Sigmoid colon (tissue), 3 donors: ENCODE results near the gene RPL3.

Experiments used
- POLR2A ChIP-seq, 2 donors: fragments of 450-650 bp; IDR thresholded peaks; one replicate each; pipeline ENCODE4 v1.6.1; 2016; ENCODE audit warnings: antibody characterized with exemption in 2 of 2, mild to moderate bottlenecking in 2 of 2, moderate library complexity in 2 of 2
- TF ChIP-seq, protein P1 (sequence below), 4 experiments: fragments of 450-650 bp in 3 of 4; fragments of 200-600 bp in 1 of 4; IDR thresholded peaks; one replicate each; pipeline ENCODE4 v1.5.1; 2016 to 2019; ENCODE audit warnings: antibody characterized with exemption in 4 of 4, mild to moderate bottlenecking in 3 of 4, moderate library complexity in 2 of 4

DNA sequence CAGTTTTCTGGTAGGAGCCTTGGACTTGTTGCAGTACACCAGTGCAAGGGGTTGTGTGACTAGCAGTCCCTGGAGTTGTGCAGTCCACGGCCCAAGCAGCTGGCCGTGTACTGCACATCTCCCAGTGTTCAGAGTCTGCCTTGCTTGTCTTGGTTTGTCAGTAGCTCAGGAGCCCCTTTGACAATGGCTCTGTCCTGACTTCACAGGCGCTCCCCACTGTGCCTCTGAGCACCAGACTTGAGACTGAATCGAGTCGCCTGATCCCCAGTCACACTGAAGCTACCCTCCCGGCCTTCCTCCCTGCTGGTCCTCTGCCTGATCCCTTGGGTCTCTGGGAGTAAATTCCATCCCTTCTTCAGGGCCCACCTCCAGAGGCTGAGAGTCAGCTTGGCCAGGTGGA, 49.8 kb upstream of the RPL3 start:
- TF ChIP-seq, protein P1, sequence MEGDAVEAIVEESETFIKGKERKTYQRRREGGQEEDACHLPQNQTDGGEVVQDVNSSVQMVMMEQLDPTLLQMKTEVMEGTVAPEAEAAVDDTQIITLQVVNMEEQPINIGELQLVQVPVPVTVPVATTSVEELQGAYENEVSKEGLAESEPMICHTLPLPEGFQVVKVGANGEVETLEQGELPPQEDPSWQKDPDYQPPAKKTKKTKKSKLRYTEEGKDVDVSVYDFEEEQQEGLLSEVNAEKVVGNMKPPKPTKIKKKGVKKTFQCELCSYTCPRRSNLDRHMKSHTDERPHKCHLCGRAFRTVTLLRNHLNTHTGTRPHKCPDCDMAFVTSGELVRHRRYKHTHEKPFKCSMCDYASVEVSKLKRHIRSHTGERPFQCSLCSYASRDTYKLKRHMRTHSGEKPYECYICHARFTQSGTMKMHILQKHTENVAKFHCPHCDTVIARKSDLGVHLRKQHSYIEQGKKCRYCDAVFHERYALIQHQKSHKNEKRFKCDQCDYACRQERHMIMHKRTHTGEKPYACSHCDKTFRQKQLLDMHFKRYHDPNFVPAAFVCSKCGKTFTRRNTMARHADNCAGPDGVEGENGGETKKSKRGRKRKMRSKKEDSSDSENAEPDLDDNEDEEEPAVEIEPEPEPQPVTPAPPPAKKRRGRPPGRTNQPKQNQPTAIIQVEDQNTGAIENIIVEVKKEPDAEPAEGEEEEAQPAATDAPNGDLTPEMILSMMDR (IDR thresholded peaks at IDR 0.05): no peak
- no peak for TF ChIP-seq POLR2A (IDR thresholded peaks at IDR 0.05)
